Uterus (tissue), 4 donors: ENCODE results near the gene SNX9. TPM values are rescaled to one million over a fixed set of nuclear protein-coding genes. Genes with fewer than 3 reads are reported as not detected.
"Not testable (repeated sequence)": the region's sequence is repeated elsewhere in the genome, so short reads cannot be mapped to it uniquely, and the experiment has no call there.

Experiments used
- DNase-seq, 2 donors: peaks; one replicate each; pipeline ENCODE4 v3.0.0-alpha.2; 2019 to 2020
- H3K27ac ChIP-seq, 2 donors: fragments of 200-600 bp; sonication (generic); 1 replicate in 1 of 2; 2 replicates in 1 of 2; pipeline ENCODE4 v1.5.1; 2016 to 2018
- H3K27me3 ChIP-seq, 2 donors: fragments of 200-600 bp; sonication (generic); one replicate each; pipeline ENCODE4 v1.5.1; 2018 to 2019; ENCODE audit warnings: control low read depth in 1 of 2
- H3K36me3 ChIP-seq, 2 donors: fragments of 200-600 bp; sonication (generic); one replicate each; pipeline ENCODE4 v1.5.1; 2019; ENCODE audit warnings: control low read depth in 1 of 2
- H3K4me1 ChIP-seq, 2 donors: fragments of 200-600 bp; sonication (generic); one replicate each; pipeline ENCODE4 v1.5.1; 2018 to 2019; ENCODE audit warnings: control low read depth in 1 of 2
- H3K4me3 ChIP-seq, 2 donors: fragments of 200-600 bp; sonication (generic); 1 replicate in 1 of 2; 2 replicates in 1 of 2; pipeline ENCODE4 v1.5.1; 2018 to 2019; ENCODE audit warnings: mild to moderate bottlenecking in 1 of 2
- H3K9me3 ChIP-seq, 2 donors: fragments of 200-600 bp; sonication (generic); one replicate each; pipeline ENCODE4 v1.5.1; 2019; ENCODE audit warnings: control low read depth in 1 of 2
- CTCF ChIP-seq, 4 experiments: fragments of 200-600 bp in 2 of 4; fragments of 450-650 bp in 2 of 4; sonication (generic) in 2 of 4; IDR thresholded peaks; one replicate each; pipeline ENCODE4 v1.5.1; 2016 to 2019; ENCODE audit warnings: antibody characterized with exemption in 4 of 4, mild to moderate bottlenecking in 2 of 4, moderate library complexity in 1 of 4
- POLR2A ChIP-seq, 2 donors: fragments of 450-650 bp; IDR thresholded peaks; one replicate each; pipeline ENCODE4 v1.6.1; 2016; ENCODE audit warnings: antibody characterized with exemption in 2 of 2, mild to moderate bottlenecking in 1 of 2, moderate library complexity in 1 of 2
- intact Hi-C: fragments of 100-400 bp; cut with DNase I; formaldehyde crosslinking; loops from one replicate; pipeline ENCODE4 v1.15.1; 2023; ENCODE audit warnings: low total_unique reads
- total RNA-seq, 4 donors: library from RNA; depleted of rRNA in 3 of 4; stranded (reverse); fragments of >200 nt in 3 of 4; gene quantifications; one replicate each; pipeline versions ENCODE4 v1.1.0 to v1.2.4, GENCODE V29; 2014 to 2023
- donor health status: DM: yes; HTN: yes; CAD: no.

SNX9 gene
- total RNA-seq, 4 donors from 2014 or later, result 31.0 to 65.9 (median 50.5) TPM

GRCh38 chr6:157967486-157967885 lies 144.4 kb downstream of the SNX9 start:
- Histone ChIP-seq H3K9me3 (no peaks in the 10 kb centered on the region), H3K36me3 (no peaks in the 10 kb centered on the region), H3K4me3 (no peak overlapping the region), H3K4me1 (no peaks in the 10 kb centered on the region), H3K27me3 (no peaks in the 10 kb centered on the region), H3K27ac (no peak overlapping the region)
- intact Hi-C loops, result no loop called here
- TF ChIP-seq POLR2A (IDR thresholded peaks at IDR 0.05) (no peak), CTCF (IDR thresholded peaks at IDR 0.05) (no peak)
- DNase-seq, result no peak

- H3K4me1 ChIP-seq, DNase-seq, H3K27me3 ChIP-seq, H3K4me3 ChIP-seq, H3K36me3 ChIP-seq, H3K27ac ChIP-seq, H3K9me3 ChIP-seq: not testable (repeated sequence)
- intact Hi-C loops, result loop anchor here (10.0 kb wide), 1 partner anchor 93 kb away; no protein-coding TSS in a partner anchor
Measured at GRCh38 chr6:157972177-157972576, 149.1 kb downstream of the SNX9 start.

- Histone ChIP-seq H3K9me3 (no peaks in the 10 kb centered on the region), H3K27ac (no peak overlapping the region), H3K27me3 (no peaks in the 10 kb centered on the region), H3K4me1 (no peaks in the 10 kb centered on the region), H3K4me3 (no peak overlapping the region), H3K36me3 (no peaks in the 10 kb centered on the region)
- TF ChIP-seq POLR2A (IDR thresholded peaks at IDR 0.05) (no peak), CTCF (IDR thresholded peaks at IDR 0.05) (no peak)
- intact Hi-C loops, result loop anchor here (10.0 kb wide), 1 partner anchor 90 kb away; no protein-coding TSS in a partner anchor
- no peak for DNase-seq
Measured at GRCh38 chr6:157974341-157974894, 151.4 kb downstream of the SNX9 start.

- Histone ChIP-seq H3K27me3 (no peaks in the 10 kb centered on the region), H3K9me3 (no peaks in the 10 kb centered on the region), H3K36me3 (no peaks in the 10 kb centered on the region), H3K4me1 (no peaks in the 10 kb centered on the region), H3K27ac (no peak overlapping the region), H3K4me3 (no peak overlapping the region)
- no peak for DNase-seq
- intact Hi-C loops, result loop anchor here (10.0 kb wide), 1 partner anchor 90 kb away; no protein-coding TSS in a partner anchor
- no peak for TF ChIP-seq POLR2A (IDR thresholded peaks at IDR 0.05)
- no peak for TF ChIP-seq CTCF (IDR thresholded peaks at IDR 0.05)
Measured at GRCh38 chr6:157974967-157975366, 151.9 kb downstream of the SNX9 start.

- Histone ChIP-seq H3K4me3 (no peak overlapping the region), H3K27me3 (no peaks in the 10 kb centered on the region), H3K9me3 (no peaks in the 10 kb centered on the region), H3K4me1 (no peaks in the 10 kb centered on the region), H3K27ac (no peak overlapping the region), H3K36me3 (no peaks in the 10 kb centered on the region)
- intact Hi-C loops, result loop anchor here (10.0 kb wide), 1 partner anchor 89 kb away; no protein-coding TSS in a partner anchor
- TF ChIP-seq CTCF (IDR thresholded peaks at IDR 0.05), result no peak
- TF ChIP-seq POLR2A (IDR thresholded peaks at IDR 0.05), result no peak
- no peak for DNase-seq
Measured at GRCh38 chr6:157975456-157975855, 152.4 kb downstream of the SNX9 start.
